Left lung (tissue), 10 donors: Measurements from ENCODE around the gene TSKU. TPM values are rescaled to one million over a fixed set of nuclear protein-coding genes. Genes with fewer than 3 reads are reported as not detected.

Experiments
- ATAC-seq: fragments of 200-7000 bp; cut with Tn5 transposase; one replicate; pipeline ENCODE4 v1.9.1; 2020; ENCODE audit warnings: moderate library complexity
- DNase-seq, 4 donors: peaks; one replicate each; pipeline ENCODE4 v3.0.0-alpha.2; 2013 to 2020
- H3K27ac ChIP-seq, 2 donors: fragments of 200-600 bp; sonication (generic) in 1 of 2; one replicate each; pipeline versions ENCODE4 v1.5.0 to v1.8.0; 2020 to 2021
- H3K27me3 ChIP-seq, 2 donors: fragments of 200-600 bp; sonication (generic) in 1 of 2; one replicate each; pipeline versions ENCODE4 v1.5.0 to v1.8.0; 2020 to 2021
- H3K36me3 ChIP-seq, 2 donors: fragments of 200-600 bp; sonication (generic) in 1 of 2; one replicate each; pipeline versions ENCODE4 v1.5.0 to v1.8.0; 2020 to 2021
- H3K4me1 ChIP-seq, 2 donors: fragments of 200-600 bp; one replicate each; pipeline ENCODE4 v1.8.0; 2021
- H3K4me3 ChIP-seq, 2 donors: fragments of 200-600 bp; sonication (generic) in 1 of 2; one replicate each; pipeline versions ENCODE4 v1.5.0 to v1.8.0; 2020 to 2021; ENCODE audit warnings: mild to moderate bottlenecking in 1 of 2
- H3K9me3 ChIP-seq, 2 donors: fragments of 200-600 bp; sonication (generic) in 1 of 2; one replicate each; pipeline versions ENCODE4 v1.5.0 to v1.8.0; 2020 to 2021
- CTCF ChIP-seq, 2 donors: fragments of 200-600 bp; sonication (generic) in 1 of 2; IDR thresholded peaks; one replicate each; pipeline versions ENCODE4 v1.5.0 to v1.8.0; 2021; ENCODE audit warnings: antibody characterized with exemption in 2 of 2
- intact Hi-C, 2 donors: fragments of 100-400 bp; cut with DNase I; formaldehyde crosslinking; loops; one replicate each; pipeline versions ENCODE4 v1.11.2 to v1.14.2; 2022
- polyA plus RNA-seq, 6 donors: library from polyadenylated mRNA; unstranded; fragments of 120-200 nt; gene quantifications; one replicate each; pipeline ENCODE4 v1.2.1, GENCODE V29; 2013; ENCODE audit not compliant: insufficient read length in 6 of 6
- total RNA-seq, 2 donors: library from RNA; stranded (reverse); fragmentation: NEBNext Ultra II Directional; extraction: Animal tissue kit (Norgen Biotek cat#: 25700); gene quantifications; one replicate each; pipeline ENCODE4 v1.2.1, GENCODE V29; 2021
- donor health status: DM: no; HTN: yes; CAD: no.
- donor health status: DM: no; HTN: no; CAD: no.

The TSKU gene
- total and polyA plus RNA-seq, 8 donors: 12.7 to 36.6 (median 28.3) TPM

DNA sequence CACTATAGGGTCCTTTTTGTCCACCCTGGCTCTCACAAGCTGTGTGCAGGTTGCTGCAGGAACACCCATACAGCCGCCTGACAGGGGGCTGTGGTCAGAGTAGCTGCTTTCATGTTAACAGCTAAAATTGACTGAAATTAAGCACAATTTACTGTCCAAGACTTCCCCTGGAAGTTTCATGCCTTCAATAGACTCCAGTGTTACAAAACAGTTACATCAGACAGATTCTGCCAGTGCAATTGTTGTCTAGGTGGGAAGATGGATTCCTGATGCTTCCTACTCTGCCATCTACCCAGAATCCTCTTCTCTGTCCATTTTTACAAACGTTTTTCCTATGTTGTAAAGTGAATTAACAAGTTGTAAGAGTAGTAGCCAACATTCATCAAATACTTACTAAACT lies 5.3 kb upstream of the TSKU start:
- no peak for ATAC-seq
- TF ChIP-seq CTCF (IDR thresholded peaks at IDR 0.05): no peak
- Histone ChIP-seq H3K4me3 (no peak overlapping the region), H3K4me1 (peaks cover 0 to 8% of the 10 kb centered on the region in 2 donors), H3K27me3 (peaks cover 0 to 15% of the 10 kb centered on the region in 2 donors), H3K9me3 (peaks cover 3 to 23% of the 10 kb centered on the region in 2 donors), H3K27ac (no peak overlapping the region), H3K36me3 (no peaks in the 10 kb centered on the region)
- no peak for DNase-seq
- intact Hi-C loops: no loop called here

DNA sequence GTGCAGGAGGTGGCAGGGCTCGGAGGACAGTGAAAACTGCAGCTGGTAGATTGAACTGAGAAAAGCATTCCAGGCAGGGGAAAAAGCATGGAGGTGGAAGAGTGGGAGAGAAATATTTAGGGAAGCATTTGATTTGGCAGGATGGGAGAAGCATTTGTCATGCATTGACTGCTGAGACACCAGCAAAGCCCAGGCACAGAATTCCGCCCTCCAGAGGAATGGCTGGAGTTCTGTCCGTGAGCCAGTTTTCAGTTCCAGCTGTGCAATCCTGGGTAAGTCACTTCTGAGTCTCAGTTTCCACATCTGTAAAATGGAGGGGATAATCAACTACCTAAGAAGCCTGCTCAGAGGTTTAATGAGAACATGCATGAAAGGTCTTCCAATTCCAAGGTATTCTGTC lies 4.3 kb upstream of the TSKU start:
- H3K4me1 ChIP-seq: peaks cover 0 to 16% of the 10 kb centered on the region in 2 donors
- H3K9me3 ChIP-seq: peaks cover 3 to 23% of the 10 kb centered on the region in 2 donors
- DNase-seq (no peak), ATAC-seq (no peak)
- TF ChIP-seq CTCF (IDR thresholded peaks at IDR 0.05): no peak
- no peaks in the 10 kb centered on the region for H3K36me3 ChIP-seq
- peaks cover 0 to 25% of the 10 kb centered on the region in 2 donors for H3K27me3 ChIP-seq
- intact Hi-C loops: no loop called here
- H3K27ac ChIP-seq: no peak overlapping the region
- H3K4me3 ChIP-seq: no peak overlapping the region

DNA sequence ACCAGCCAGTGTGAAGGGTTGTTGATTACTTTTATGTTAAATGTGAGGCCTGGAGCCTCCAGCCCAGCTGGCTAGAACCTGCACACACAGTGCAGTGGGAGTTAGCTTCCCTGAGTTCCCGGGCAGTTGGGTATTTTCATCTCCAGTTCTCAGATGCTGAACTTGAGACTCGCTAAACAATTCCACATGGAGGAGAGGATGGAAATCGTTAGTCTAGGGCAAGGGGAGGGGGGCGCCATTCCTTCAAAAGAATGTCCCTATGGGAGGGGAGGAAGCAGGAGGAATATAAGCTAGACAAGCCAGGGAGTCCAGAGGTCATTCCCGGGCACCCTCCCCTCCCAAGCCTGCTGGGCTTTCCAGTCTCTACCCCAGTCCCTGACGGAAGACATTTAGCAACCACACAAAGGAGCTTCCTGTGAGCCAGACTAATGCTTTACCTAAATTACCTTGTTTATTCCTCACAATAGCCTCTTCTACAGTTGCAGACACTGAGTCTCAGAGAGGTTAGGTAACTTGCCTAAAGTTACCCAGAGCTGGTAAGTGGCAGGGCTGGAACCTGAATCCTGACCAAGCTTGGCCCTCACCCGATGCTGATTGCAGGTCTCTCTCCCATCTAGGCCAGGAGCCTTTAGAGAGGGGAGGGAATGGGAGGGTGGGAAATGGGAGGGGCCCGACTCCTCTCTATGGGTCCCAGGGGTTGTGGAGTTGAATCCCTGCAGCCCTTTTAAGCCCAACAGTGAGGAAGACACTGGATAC lies 1.9 kb upstream of the TSKU start:
- Histone ChIP-seq H3K4me1 (peaks cover 0 to 22% of the 10 kb centered on the region in 2 donors), H3K27me3 (peaks cover 0 to 48% of the 10 kb centered on the region in 2 donors), H3K4me3 (no peak overlapping the region), H3K36me3 (no peaks in the 10 kb centered on the region), H3K9me3 (peaks cover 3 to 13% of the 10 kb centered on the region in 2 donors), H3K27ac (no peak overlapping the region)
- no peak for ATAC-seq
- intact Hi-C loops: loop anchor here in 1 of 2 donors (10.0 kb wide), 1 partner anchor 46 kb away; no protein-coding TSS in a partner anchor
- TF ChIP-seq CTCF (IDR thresholded peaks at IDR 0.05): no peak
- no peak for DNase-seq

DNA sequence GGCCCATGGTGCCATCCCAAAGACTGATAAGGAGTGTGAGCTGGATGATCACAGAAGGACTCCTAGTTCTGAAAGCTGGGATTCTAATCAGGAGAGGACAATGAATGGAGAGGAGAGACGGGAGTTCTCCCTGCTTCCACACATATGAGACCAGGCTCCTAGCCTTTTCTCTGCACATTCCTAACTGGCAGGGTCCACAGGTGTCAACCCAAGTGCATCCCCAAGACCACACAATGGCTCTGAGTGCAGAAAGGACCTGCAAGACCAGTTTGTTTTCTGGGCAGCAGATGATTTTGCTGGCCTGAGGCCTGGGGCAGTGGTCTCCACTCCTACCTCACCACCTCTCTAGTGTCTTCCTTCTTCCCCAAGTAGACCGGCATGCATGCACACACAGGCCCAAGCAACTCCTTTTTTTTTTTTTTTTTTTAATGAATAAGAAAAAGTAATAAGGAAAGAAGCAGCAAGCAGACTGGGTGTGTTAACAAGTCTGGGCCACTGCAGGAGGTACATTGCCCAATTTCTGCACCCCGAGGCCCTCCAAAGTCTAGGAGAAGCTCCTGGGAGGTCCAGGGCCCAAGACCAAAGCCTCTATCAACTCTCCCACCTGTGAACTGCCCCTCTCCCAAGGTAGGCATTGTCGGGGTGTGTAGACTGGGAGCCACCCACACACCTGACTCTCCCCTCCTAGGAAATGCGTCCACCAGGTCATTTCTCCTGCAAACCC lies 1.2 kb upstream of the TSKU start:
- no peak for ATAC-seq
- peak overlapping the region in 1 of 2 donors; percentile 63 for H3K4me3 ChIP-seq
- H3K36me3 ChIP-seq: no peaks in the 10 kb centered on the region
- DNase-seq: no peak
- H3K27me3 ChIP-seq: peaks cover 0 to 51% of the 10 kb centered on the region in 2 donors
- H3K9me3 ChIP-seq: peaks cover 1 to 5% of the 10 kb centered on the region in 2 donors
- no peak for TF ChIP-seq CTCF (IDR thresholded peaks at IDR 0.05)
- peaks cover 0 to 22% of the 10 kb centered on the region in 2 donors for H3K4me1 ChIP-seq
- H3K27ac ChIP-seq: peak overlapping the region; percentile 69 to 81
- intact Hi-C loops: loop anchor here in 1 of 2 donors (10.0 kb wide), 1 partner anchor 47 kb away; no protein-coding TSS in a partner anchor
